Sciatic nerve (tissue), 2 donors: ENCODE measurements around the gene PALM3. TPM values are rescaled to one million over a fixed set of nuclear protein-coding genes. Genes with fewer than 3 reads are reported as not detected.
"Not testable (repeated sequence)": the region's sequence is repeated elsewhere in the genome, so short reads cannot be mapped to it uniquely, and the experiment has no call there.

Source experiments
- ATAC-seq: fragments of 200-7000 bp; cut with Tn5 transposase; one replicate; pipeline ENCODE4 v1.9.1; 2020; ENCODE audit warnings: mild to moderate bottlenecking, moderate library complexity
- DNase-seq: peaks from one replicate; pipeline ENCODE4 v3.0.0-alpha.2; 2020; ENCODE audit warnings: low spot score
- intact Hi-C: fragments of 100-400 bp; cut with DNase I; formaldehyde crosslinking; loops from one replicate; pipeline ENCODE4 v1.14.2; 2022
- total RNA-seq: library from RNA; stranded (reverse); fragmentation: NEBNext Ultra II Directional; extraction: Animal tissue kit (Norgen Biotek cat#: 25700); gene quantifications from one replicate; pipeline ENCODE4 v1.2.1, GENCODE V29; 2021
- donor health status: DM: no; HTN: no; CAD: no.
- donor health status: DM: no; HTN: no; CAD: no.

PALM3 gene
- total RNA-seq, 1 donor from 2014 or later, result 4.5 TPM

DNA sequence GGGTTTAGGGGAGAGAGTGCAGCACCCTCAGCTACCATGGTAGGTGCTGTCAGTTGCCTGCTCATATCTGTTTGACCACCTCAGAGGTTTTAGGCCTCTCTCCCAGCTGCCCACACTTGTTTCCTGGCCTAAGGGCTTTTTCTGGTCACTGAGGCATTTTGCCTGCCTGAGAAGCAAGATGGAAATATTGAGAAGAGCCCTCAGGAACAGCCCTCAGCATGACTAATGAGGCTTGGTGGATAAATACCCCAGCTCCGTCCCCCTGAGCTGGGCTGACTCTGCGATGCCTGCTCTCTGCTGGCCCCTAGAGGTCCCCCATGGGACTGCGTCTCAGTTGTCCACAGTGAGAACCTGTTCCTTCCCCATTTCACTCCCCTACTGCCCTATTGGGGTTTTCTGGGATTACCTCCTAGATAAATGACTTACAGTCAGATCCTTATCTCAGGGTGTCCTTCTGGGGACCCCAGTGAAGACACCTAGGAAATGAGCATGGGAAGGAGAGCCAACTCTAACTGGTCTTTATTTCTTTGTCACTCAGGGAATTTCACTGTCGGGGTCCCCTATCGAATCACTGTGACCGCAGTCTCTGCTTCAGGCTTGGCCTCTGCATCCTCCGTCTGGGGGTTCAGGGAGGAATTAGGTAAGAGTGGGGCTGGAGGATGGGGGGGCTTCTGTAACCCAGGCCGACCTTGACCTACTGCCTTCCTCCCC lies 13.3 kb downstream of the PALM3 start:
- DNase-seq (peak; percentile 67), ATAC-seq (peak; percentile 49)
- intact Hi-C loops, result no loop called here

DNA sequence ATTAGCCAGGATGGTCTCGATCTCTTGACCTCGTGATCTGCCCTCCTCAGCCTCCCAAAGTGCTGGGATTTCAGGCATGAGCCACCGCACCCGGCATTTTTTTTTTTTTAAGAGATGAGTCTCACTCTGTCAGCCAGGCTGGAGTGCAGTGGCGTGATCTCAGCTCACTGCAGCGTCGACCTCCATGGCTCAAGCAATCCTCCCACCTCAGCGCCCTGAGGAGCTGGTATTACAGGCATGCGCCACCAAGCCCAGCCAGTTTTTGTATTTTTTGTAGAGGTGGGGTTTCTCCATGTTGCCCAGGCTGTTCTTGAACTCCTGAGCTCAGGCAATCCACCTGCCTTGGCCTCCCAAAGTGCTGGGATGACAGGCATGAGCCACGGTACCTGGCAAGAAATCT lies 14.0 kb downstream of the PALM3 start:
- intact Hi-C loops, ATAC-seq, DNase-seq: not testable (repeated sequence)

DNA sequence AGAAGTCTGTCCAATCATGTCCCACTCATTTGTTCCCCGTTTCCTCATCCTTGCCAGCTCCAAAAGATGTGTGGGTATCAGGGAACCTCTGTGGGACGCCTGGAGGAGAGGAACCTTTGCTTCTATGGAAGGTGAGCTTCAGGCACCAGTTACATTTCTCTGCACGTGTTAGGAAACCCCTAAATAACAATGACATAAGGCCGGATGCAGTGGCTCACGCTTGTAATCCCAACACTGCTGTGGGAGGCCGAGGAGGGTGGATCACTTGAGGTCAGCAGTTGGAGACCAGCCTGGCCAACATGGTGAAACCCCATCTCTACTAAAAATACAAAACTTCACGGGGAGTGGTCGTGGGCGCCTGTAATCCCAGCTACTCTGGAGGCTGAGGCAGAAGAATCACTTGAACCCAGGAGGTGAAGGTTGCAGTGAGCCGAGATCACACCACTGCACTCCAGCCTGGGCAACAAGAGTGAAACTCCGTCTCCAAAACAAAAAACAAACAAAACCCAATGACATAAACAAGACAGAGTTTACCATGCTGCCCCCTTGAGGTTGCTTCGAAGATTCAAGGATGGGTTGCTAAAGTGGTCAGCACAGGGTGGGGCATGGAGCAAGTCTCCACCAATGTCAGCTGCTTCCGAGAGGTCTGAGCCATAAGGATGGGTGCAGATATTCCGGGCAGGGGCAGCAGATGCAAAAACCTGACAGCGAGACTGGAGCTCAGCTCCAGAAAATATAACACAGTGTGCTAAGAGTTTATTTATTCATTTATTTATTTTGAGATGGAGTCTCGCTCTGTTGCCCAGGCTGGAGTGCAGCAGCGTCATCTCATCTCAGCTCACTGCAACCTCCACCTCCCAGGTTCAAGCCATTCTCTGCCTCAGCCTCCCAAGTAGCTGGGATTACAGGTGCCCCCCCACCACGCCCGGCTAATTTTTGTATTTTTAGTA lies 18.9 kb downstream of the PALM3 start:
- intact Hi-C loops, result not testable (repeated sequence)
- peak; percentile 82 for ATAC-seq
- DNase-seq, result peak; percentile 63

DNA sequence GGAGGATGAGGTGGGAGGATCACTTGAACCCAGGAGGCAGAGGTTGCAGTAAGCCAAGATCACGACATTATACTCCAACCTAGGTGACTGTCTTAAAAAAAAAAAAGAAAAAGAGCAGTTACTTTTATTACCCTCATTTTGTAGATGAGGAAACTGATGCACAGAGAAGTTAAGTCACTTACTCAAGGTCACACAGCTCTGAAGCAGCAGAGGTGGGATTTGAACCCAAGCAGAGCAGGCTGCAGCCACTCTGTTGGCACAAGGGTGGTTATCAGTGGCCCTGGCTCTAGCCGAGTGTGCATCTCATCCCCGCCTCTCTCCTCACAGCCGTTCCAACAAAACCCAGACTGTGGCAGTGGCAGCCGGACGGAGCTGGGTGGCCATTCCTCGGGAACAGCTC lies 22.7 kb downstream of the PALM3 start:
- DNase-seq (no peak), ATAC-seq (no peak)
- intact Hi-C loops, result no loop called here

DNA sequence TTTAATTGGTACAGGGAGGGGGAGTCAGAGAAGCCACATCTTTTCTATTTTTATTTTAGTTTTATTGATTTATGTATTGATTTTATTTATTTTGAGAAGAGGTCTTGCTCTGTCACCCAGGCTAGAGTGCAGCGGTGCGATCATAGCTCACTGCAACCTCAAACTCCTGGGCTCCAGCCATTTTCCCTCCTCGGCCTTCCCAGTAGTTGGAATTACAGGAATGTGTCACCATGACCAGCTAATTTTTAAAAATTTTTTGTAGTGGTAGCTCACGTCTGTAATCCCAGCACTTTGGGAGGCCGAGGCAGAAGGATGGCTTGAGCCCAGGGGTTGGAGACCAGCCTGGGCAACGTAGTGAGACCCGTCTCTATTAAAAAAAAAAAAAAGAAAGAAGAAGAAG lies 26.2 kb downstream of the PALM3 start:
- no peak for ATAC-seq
- intact Hi-C loops, result no loop called here
- no peak for DNase-seq

DNA sequence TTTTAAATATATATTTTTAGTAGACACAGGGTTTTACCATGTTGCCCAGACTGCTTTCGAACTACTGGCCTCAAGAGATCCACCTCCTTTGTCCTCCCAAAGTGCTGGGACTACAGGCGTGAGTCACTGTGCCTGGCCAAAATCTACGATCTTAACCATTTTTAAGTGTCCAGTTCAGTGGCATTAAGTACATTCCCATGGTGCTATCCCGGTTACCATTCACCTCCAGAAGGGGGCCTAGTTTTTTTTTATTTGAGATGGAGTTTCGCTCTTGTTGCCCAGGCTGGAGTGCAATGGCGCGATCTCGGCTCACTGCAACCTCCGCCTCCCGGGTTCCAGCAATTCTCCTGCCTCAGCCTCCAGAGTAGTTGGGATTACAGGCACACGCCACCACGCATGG lies 26.7 kb downstream of the PALM3 start:
- intact Hi-C loops, DNase-seq, ATAC-seq: not testable (repeated sequence)

DNA sequence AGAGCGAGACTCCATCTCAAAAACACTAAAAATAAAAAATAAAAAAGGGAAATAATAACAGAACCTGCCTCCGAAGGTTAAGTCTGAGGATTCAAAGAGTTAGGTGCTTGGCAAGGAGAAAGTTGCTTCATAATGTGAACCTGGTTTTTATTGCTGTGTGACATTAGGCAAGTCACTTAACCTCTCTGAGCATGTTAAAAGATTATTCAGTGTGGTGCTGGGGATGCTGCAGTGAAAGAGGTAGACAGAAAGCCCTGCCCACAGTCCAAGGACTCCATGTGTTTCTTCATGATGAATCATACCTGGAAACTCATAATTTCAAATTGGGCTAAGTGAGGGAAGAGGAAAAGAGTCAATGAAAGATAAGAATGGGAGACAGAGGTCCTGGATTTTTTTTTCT lies 27.9 kb downstream of the PALM3 start:
- ATAC-seq (no peak), DNase-seq (no peak)
- intact Hi-C loops, result no loop called here

DNA sequence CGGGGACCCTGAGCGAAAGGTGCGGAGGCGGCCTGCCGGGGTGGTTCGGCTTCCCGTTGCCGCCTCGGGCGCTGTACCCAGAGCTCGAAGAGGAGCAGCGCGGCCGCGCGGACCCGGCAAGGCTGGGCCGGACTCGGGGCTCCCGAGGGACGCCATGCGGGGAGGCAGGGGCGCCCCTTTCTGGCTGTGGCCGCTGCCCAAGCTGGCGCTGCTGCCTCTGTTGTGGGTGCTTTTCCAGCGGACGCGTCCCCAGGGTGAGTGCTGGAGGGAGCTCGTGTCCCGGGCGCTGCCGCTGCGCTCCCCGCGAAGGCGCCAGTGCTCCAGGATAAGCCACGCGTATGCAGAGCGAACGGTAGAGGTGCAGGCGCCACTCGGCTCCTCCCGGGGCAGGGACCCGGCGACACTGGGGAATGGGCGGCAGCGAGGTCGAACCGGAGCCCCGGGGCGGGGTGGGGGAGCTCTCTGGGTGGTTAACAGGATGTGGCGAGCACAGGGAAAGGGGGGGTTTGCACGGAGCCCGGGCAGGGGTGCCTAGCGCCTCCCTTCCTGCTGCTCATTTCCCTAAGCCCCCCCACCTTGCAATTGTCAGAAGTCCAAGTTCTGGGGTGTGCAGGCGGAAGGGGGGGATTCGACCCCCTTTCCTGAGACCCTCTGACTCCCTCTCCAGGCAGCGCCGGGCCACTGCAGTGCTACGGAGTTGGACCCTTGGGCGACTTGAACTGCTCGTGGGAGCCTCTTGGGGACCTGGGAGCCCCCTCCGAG lies 30.0 kb downstream of the PALM3 start, which contains the start of gene IL27RA:
Gene IL27RA, plus strand, starts transcription at position 44 of the 762 bp plus-strand sequence. Its CDS starts 111 bp downstream, at position 155.
- peak; percentile 86 for ATAC-seq
- peak; percentile 70 for DNase-seq
- intact Hi-C loops, result no loop called here

DNA sequence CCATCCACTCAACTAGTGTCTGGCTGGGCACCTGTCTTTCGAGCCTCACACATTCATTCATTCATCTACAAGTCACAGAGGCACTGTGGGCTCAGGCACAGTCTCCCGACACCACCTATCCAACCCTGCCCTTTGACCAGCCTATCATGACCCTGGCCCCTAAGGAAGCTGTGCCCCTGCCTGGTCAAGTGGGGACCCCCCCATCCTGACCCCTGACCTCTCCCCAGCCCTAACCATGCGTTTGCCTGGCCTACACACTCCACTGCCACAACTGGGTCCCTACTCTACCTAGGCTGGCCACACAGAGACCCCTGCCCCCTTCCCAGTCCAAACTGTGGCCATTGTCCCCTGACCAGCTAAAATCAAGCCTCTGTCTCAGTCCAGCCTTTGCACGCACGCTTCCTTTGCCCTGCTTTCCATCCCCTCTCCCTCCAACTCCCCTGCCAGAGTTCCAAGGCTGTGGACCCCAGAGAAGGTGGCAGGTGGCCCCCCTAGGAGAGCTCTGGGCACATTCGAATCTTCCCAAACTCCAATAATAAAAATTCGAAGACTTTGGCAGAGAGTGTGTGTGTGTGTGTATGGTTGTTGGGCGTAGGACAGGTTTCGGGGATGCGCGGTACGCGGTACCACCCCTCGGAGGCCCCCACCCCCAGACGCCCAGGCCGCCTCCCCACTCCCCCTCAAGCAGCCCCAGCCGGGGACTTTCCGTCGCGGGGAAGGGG lies 30.7 kb downstream of the PALM3 start:
- ATAC-seq (peak; percentile 13), DNase-seq (no peak)
- intact Hi-C loops, result no loop called here

DNA sequence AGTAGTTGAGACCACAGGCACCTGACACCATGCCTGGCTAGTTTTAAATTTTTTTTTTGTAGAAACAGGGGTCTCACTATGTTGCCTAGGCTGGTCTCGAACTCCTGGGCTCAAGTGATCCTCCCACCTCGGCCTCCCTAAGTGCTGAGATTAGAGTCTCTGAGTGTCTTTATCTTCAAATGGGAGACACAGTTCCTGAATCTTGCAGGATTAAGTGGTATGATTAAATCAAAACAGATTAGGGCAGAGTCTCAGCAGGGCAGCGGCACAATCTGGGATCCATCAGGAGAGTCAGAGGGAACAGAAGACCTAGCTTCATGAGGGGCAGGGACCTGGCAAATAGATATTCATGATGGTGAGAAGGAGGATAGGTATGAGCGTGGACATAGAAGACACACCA lies 33.0 kb downstream of the PALM3 start:
- DNase-seq (no peak), ATAC-seq (no peak)
- intact Hi-C loops, result no loop called here

DNA sequence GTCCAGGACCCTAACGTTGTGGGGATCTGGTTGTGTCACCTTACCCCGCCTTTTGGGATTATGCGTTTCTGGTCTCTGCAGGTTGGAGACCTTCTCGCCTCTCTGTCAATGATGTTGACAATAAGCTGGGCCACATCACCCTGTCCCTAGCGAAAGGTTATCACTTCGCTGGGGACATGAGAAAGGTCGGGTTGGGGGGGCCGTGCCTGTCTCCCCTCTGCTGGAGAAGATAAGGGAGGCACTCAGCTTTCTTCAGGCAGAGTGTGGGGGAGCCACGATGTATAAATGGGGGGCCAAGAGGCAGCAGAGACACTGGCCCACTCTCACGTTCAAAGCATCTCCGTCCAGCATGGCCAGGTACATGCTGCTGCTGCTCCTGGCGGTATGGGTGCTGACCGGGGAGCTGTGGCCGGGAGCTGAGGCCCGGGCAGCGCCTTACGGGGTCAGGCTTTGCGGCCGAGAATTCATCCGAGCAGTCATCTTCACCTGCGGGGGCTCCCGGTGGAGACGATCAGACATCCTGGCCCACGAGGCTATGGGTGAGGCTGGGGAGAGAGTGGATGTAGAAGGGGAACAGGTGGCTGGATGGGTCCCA lies 33.9 kb downstream of the PALM3 start, which contains the start of gene RLN3:
Gene RLN3, plus strand, starts transcription at position 293 of the 595 bp plus-strand sequence. Its CDS starts 57 bp downstream, at position 350.
- intact Hi-C loops, result no loop called here
- no peak for DNase-seq
- ATAC-seq, result no peak

DNA sequence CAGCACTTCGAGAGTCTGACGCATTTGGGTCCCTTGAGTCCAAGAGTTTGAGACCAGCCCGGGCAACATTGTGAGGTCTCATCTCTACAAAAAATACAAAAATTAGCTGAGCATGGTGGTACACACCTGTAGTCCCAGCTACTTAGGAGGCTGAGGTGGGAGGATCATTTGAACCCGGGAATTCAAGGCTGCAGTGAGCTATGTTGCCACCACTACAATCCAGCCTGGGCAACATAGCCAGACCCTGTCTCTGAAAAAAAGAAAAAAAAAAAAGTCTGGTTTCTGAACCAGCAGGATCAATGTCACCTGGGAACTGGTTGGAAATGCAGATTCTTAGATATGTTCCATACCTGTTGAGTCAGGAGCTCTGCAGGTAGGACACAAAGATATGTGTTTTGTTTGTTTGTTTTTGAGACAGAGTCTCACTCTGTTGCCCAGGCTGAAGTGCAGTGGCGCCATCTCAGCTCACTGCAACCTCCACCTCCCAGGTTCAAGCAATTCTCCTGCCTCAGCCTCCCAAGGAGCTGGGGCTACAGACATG lies 35.2 kb downstream of the PALM3 start:
- intact Hi-C loops, DNase-seq, ATAC-seq: not testable (repeated sequence)

DNA sequence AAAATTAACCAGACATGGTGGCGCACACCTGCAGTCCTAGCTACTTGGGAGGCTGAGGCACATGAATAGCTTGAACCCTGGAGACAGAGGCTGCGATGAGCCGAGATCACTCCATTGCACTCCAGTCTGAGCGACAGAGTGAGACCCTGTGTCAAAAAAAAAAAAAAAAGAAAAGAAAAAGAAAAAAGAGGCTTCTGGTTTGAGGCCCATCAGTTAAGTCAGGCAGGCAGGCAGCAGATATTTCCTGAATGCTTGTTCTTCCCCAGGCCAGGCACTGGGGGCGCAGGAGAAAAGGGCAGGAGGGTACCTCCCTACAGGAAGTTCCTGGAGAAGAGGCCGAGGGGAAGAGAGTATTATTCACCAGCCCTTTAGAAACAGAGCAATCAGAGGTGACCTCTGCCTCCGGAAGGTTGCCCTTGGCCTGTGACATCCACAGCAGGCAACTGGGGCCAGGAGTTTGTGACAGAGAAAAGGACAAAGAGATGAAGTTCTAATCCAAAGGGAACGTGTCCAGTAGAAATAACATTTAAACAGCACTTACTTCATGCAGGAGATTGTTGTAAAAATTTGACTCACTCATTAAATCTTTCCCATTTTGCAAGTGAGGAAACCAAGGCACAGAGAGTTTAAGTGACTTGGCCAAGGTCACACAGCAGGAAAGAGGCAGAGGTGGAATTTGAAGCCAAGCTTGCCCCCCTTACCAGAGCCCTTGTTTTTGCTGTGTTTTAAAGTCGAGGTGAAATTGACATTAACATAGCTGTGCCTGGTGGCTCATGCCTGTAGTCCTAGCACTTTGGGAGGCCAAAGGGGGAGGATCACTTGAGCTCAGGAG lies 38.3 kb downstream of the PALM3 start:
- intact Hi-C loops, result no loop called here
- peak; percentile 60 for ATAC-seq
- no peak for DNase-seq

DNA sequence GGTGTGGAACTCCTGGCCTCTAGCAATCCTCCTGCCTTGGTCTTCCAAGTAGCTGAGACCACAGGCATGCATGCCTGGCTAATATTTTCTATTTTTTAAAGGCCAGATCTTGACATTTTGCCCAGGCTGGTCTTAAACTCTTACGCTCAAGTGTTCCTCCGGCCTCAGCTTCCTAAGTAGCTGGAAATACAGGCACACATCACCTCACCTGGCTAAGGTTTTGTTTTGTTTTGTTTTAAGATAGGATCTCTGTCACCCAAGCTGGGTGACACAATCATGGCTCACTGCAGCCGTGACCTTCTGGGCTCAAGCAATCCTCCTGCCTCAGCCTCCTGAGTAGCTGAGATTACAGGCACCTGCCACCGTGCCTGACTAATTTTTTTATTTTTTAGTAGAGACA lies 39.4 kb downstream of the PALM3 start:
- no peak for DNase-seq
- ATAC-seq, result no peak
- intact Hi-C loops, result no loop called here

DNA sequence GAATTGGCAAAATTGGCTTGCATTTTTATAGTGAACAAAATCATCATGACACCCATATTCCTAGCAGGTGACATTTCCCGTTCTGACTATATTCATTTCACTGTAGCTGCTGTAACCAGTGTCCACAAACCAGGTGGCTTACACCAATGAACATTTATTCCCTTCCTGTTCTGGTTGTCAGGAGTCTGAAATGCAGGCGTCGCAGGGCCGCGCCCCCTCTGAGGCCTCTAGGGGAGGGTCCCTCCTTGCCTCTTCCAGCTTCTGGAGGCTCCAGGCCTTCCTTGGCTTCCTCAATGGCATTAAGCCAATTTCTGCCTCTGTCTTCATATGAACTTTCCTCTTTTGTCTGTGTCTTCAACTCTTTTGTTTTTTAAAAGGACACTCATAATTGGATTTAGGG lies 40.4 kb downstream of the PALM3 start:
- ATAC-seq, result peak; percentile 33
- DNase-seq, result no peak
- intact Hi-C loops, result no loop called here

DNA sequence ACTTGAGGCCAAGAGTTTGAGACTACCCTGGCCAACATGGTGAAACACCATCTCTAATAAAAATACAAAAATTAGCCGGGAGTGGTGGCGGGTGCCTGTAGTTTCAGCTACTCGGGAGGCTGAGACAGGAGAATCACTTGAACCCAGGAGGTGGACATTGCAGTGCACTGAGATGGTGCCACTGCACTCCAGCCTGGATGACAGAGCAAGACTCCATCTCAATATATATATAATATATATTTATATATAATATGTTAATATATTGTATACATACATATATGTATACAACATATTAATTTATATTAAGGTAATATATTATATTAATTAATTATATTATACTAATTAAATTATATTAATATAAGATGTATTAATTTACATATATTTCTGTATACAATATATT lies 42.1 kb downstream of the PALM3 start:
- intact Hi-C loops, DNase-seq, ATAC-seq: not testable (repeated sequence)

DNA sequence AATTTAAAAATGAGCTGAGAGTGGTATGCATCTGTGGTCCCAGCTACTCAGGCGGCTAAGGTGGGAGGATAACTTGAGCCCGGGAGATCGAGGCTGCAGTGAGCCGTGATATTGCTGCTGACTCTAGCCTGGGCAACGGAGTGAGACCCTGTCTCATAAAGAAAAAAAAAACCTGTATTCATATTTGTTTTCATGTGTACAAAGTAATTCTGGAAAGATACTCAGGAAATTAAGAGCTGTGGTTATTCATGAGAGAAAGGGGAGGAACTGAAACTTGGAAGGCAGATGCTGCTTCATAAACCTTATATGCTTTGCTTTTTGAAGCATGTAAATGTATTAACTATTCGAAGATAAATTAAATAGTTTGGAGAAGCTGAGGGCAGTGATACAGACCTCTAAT lies 42.8 kb downstream of the PALM3 start:
- no peak for ATAC-seq
- no peak for DNase-seq
- intact Hi-C loops, result no loop called here
